H1 (cell line): ENCODE results near the gene CERKL. TPM values are rescaled to one million over a fixed set of nuclear protein-coding genes. Genes with fewer than 3 reads are reported as not detected.

Source experiments
- CTCF ChIA-PET: fragments of 300-600 bp; sonication (Branson Sonifier 250); formaldehyde crosslinking; loops from one replicate; lab custom pipeline; 2021; ENCODE audit not compliant: partially characterized antibody; lab: Charles Lee
- POLR2A ChIA-PET: fragments of 300-600 bp; sonication (Branson Sonifier 250); formaldehyde crosslinking; loops from one replicate; lab custom pipeline; 2021; ENCODE audit warnings: inconsistent platforms; ENCODE audit not compliant: partially characterized antibody; lab: Charles Lee
- DNase-seq, 2 experiments: peaks; one replicate each; pipeline versions ENCODE4 v3.0.0 to v3.0.0-alpha.2; 2010 to 2022; ENCODE audit warnings: low spot score in 2 of 2, low read depth in 1 of 2, mixed read lengths in 1 of 2
- FAIRE-seq: peaks from 2 replicates; lab custom pipeline; 2011; peaks lifted over from hg19 to GRCh38; lab: Jason Lieb, UNC
- H2AFZ ChIP-seq: 2 replicates; pipeline ENCODE4 v1.8.1; 2012; ENCODE audit warnings: low read length, inconsistent platforms
- H2AK5ac ChIP-seq: 2 replicates; pipeline ENCODE4 v1.6.1; 2013; ENCODE audit warnings: low read depth, low read length
- H2BK120ac ChIP-seq: replicated peaks from 2 replicates; pipeline ENCODE3; 2013; ENCODE audit warnings: low read depth, low read length, inconsistent platforms
- H2BK12ac ChIP-seq: 2 replicates; pipeline ENCODE4 v1.6.1; 2013; ENCODE audit warnings: low read depth, low read length
- H2BK15ac ChIP-seq: 2 replicates; pipeline ENCODE4 v1.6.1; 2013; ENCODE audit warnings: low read length
- H2BK20ac ChIP-seq: 2 replicates; pipeline ENCODE4 v1.6.1; 2013; ENCODE audit warnings: low read length
- H2BK5ac ChIP-seq: 2 replicates; pipeline ENCODE4 v1.6.1; 2013; ENCODE audit warnings: low read depth, low read length
- H3K14ac ChIP-seq: 2 replicates; pipeline ENCODE4 v1.6.1; 2013; ENCODE audit warnings: inconsistent platforms; ENCODE audit not compliant: insufficient read length
- H3K18ac ChIP-seq: 2 replicates; pipeline ENCODE4 v1.6.1; 2013; ENCODE audit warnings: low read length; ENCODE audit errors: extremely low read depth
- H3K23ac ChIP-seq: 2 replicates; pipeline ENCODE4 v1.6.1; 2013; ENCODE audit warnings: inconsistent platforms; ENCODE audit not compliant: insufficient read length
- H3K23me2 ChIP-seq: 2 replicates; pipeline ENCODE4 v1.6.1; 2013; ENCODE audit warnings: low read depth, low read length
- H3K27ac ChIP-seq: 2 replicates; pipeline ENCODE4 v1.6.1; 2011; ENCODE audit warnings: low read depth, low read length, inconsistent platforms
- H3K27me3 ChIP-seq, 4 experiments: replicated peaks in 1 of 4; 1 replicate in 1 of 4; 2 replicates in 3 of 4; pipeline versions ENCODE4 v1.6.1 to v1.8.1; 2011 to 2013; ENCODE audit warnings: low read length in 3 of 4, mild to moderate bottlenecking in 3 of 4, inconsistent platforms in 2 of 4, mixed read lengths in 2 of 4, moderate library complexity in 1 of 4; ENCODE audit not compliant: control insufficient read depth in 3 of 4, insufficient read depth in 3 of 4; ENCODE audit errors: extremely low read depth in 1 of 4
- H3K36me3 ChIP-seq, 4 experiments: 2 replicates each; pipeline versions ENCODE4 v1.6.1 to v1.8.1; 2011 to 2013; ENCODE audit warnings: mild to moderate bottlenecking in 4 of 4, low read length in 3 of 4, moderate library complexity in 2 of 4, control low read depth in 1 of 4, inconsistent platforms in 1 of 4; ENCODE audit not compliant: insufficient read depth in 4 of 4, control insufficient read depth in 2 of 4
- H3K4ac ChIP-seq: replicated peaks from 2 replicates; pipeline ENCODE3; 2013; ENCODE audit warnings: low read length, low read depth, mixed read lengths, inconsistent platforms; ENCODE audit not compliant: insufficient read length
- H3K4me1 ChIP-seq, 4 experiments: replicated peaks in 1 of 4; 1 replicate in 1 of 4; 2 replicates in 3 of 4; pipeline versions ENCODE4 v1.6.1 to v1.8.1; 2011 to 2013; ENCODE audit warnings: low read length in 3 of 4, inconsistent platforms in 2 of 4, mixed read lengths in 1 of 4; ENCODE audit not compliant: insufficient read depth in 4 of 4, control insufficient read depth in 3 of 4
- H3K4me2 ChIP-seq, 2 experiments: 2 replicates each; pipeline versions ENCODE4 v1.6.1 to v1.8.1; 2011 to 2013; ENCODE audit warnings: low read depth in 2 of 2, low read length in 2 of 2, control low read depth in 1 of 2, inconsistent platforms in 1 of 2, mild to moderate bottlenecking in 1 of 2; ENCODE audit not compliant: insufficient read depth in 1 of 2
- H3K4me3 ChIP-seq, 4 experiments: fragments of 200-600, 300-600 bp in 1 of 4; sonication (generic), shearing (Covaris generic), sonication (Bioruptor Twin) in 1 of 4; 2 replicates each; pipeline versions ENCODE4 v1.5.1 to v1.8.1; 2011 to 2016; ENCODE audit warnings: low read length in 4 of 4, low read depth in 3 of 4, control low read depth in 2 of 4, inconsistent platforms in 2 of 4, mild to moderate bottlenecking in 2 of 4, mixed read lengths in 1 of 4, moderate library complexity in 1 of 4; ENCODE audit not compliant: insufficient read depth in 2 of 4; ENCODE audit errors: extremely low read depth in 1 of 4
- H3K56ac ChIP-seq: replicated peaks from 2 replicates; pipeline ENCODE3; 2013; ENCODE audit warnings: low read depth, mild to moderate bottlenecking, mixed read lengths, low read length, inconsistent platforms; ENCODE audit not compliant: insufficient read length
- H3K79me1 ChIP-seq: 2 replicates; pipeline ENCODE4 v1.6.1; 2013; ENCODE audit warnings: low read depth, low read length, control low read depth
- H3K79me2 ChIP-seq, 2 experiments: 2 replicates each; pipeline versions ENCODE4 v1.6.1 to v1.8.1; 2012 to 2013; ENCODE audit warnings: low read length in 2 of 2, mild to moderate bottlenecking in 2 of 2, inconsistent platforms in 1 of 2; ENCODE audit not compliant: insufficient read depth in 2 of 2, control insufficient read depth in 1 of 2
- H3K9ac ChIP-seq, 4 experiments: replicated peaks in 1 of 4; 1 replicate in 1 of 4; 2 replicates in 3 of 4; pipeline versions ENCODE4 v1.6.1 to v1.8.1; 2011 to 2013; ENCODE audit warnings: low read depth in 3 of 4, low read length in 3 of 4, control low read depth in 2 of 4, mild to moderate bottlenecking in 2 of 4, moderate library complexity in 2 of 4, inconsistent platforms in 1 of 4; ENCODE audit errors: extremely low read depth in 1 of 4
- H3K9me3 ChIP-seq, 2 experiments: 2 replicates each; pipeline versions ENCODE4 v1.6.1 to v1.8.1; 2012 to 2013; ENCODE audit warnings: mild to moderate bottlenecking in 2 of 2, moderate library complexity in 2 of 2, control low read depth in 1 of 2, inconsistent platforms in 1 of 2, low read depth in 1 of 2, low read length in 1 of 2, mixed read lengths in 1 of 2; ENCODE audit not compliant: insufficient read depth in 2 of 2
- H4K20me1 ChIP-seq, 2 experiments: replicated peaks in 1 of 2; 2 replicates each; pipeline versions ENCODE3 to v1.8.1; 2011 to 2013; ENCODE audit warnings: inconsistent platforms in 2 of 2, low read length in 2 of 2, mild to moderate bottlenecking in 1 of 2; ENCODE audit not compliant: insufficient read depth in 2 of 2, control insufficient read depth in 1 of 2
- H4K5ac ChIP-seq: 2 replicates; pipeline ENCODE4 v1.6.1; 2013; ENCODE audit warnings: low read length, low read depth, mixed read lengths, inconsistent platforms; ENCODE audit not compliant: insufficient read length
- H4K8ac ChIP-seq: 2 replicates; pipeline ENCODE4 v1.8.0; 2013; ENCODE audit warnings: mild to moderate bottlenecking, moderate library complexity, low read length, inconsistent platforms; ENCODE audit not compliant: insufficient read depth; ENCODE audit errors: extremely low read depth
- H4K91ac ChIP-seq: replicated peaks from 2 replicates; pipeline ENCODE3; 2013; ENCODE audit warnings: low read length, mixed read lengths, inconsistent platforms; ENCODE audit not compliant: insufficient read length
- CTBP2 ChIP-seq: IDR thresholded peaks from 2 replicates; pipeline ENCODE4 v1.7.0; 2011; ENCODE audit warnings: borderline replicate concordance, mild to moderate bottlenecking, moderate library complexity, mixed read lengths, low read length; ENCODE audit not compliant: insufficient read depth, insufficient read length
- RAD21 ChIP-seq, 2 experiments: IDR thresholded peaks in 1 of 2; conservative IDR thresholded peaks in 1 of 2; 2 replicates each; pipeline ENCODE4 v1.6.1; 2011; ENCODE audit warnings: low read depth in 2 of 2, low read length in 2 of 2, improper control_type of control experiment in 1 of 2, inconsistent platforms in 1 of 2, mild to moderate bottlenecking in 1 of 2, moderate library complexity in 1 of 2
- RBBP5 ChIP-seq: IDR thresholded peaks from 2 replicates; pipeline ENCODE4 v1.7.1; 2012; ENCODE audit warnings: low read depth, mild to moderate bottlenecking, inconsistent platforms, low read length, moderate library complexity, borderline replicate concordance
- SP2 ChIP-seq: IDR thresholded peaks from 2 replicates; pipeline ENCODE4 v1.6.1; 2012; ENCODE audit warnings: mild to moderate bottlenecking, low read length, inconsistent platforms
- WGBS, 2 experiments: shearing (Covaris generic) in 1 of 2; methylation state at CpG; one replicate each; pipeline versions ENCODE4 v1.1.6 to v1.1.7; 2013 to 2015; ENCODE audit warnings: low lambda C conversion rate in 2 of 2, mixed read lengths in 2 of 2, inconsistent platforms in 1 of 2, low coverage in 1 of 2, missing lambda C conversion rate in 1 of 2; ENCODE audit not compliant: insufficient replicate concordance in 2 of 2, insufficient coverage in 1 of 2, insufficient read length in 1 of 2; ENCODE audit errors: extremely low coverage in 1 of 2, missing lambda C conversion rate in 1 of 2; 5-methylcytosine and 5-hydroxymethylcytosine counted together
- polyA plus RNA-seq, 7 experiments: library from polyadenylated mRNA; depleted of rRNA in 3 of 7; stranded (reverse) in 5 of 7; unstranded in 2 of 7; fragments of >200 nt in 5 of 7; fragments of 200-250 nt in 2 of 7; gene quantifications; 1 replicate in 5 of 7; 2 replicates in 1 of 7; 4 replicates in 1 of 7; pipeline versions ENCODE4 v1.2.1 to v1.2.3, GENCODE V29; 2011 to 2013; ENCODE audit warnings: missing spikeins in 2 of 7, mixed read lengths in 2 of 7
- total RNA-seq: library from RNA; stranded (reverse); fragmentation: NEBNext Ultra II Directional; extraction: Animal tissue kit (Norgen Biotek cat#: 25700); gene quantifications from 2 replicates; pipeline ENCODE4 v1.2.1, GENCODE V29; 2021
- TF ChIP-seq, protein P1 (sequence below): IDR thresholded peaks from 2 replicates; pipeline ENCODE4 v1.6.1; 2012; ENCODE audit warnings: low read length, inconsistent platforms

The CERKL gene
- total and polyA plus RNA-seq, 2 of the 8 experiments (the other 6 are each of a cell fraction or from before 2014, with no cell fraction given): 0.05 TPM; not detected in 1

DNA sequence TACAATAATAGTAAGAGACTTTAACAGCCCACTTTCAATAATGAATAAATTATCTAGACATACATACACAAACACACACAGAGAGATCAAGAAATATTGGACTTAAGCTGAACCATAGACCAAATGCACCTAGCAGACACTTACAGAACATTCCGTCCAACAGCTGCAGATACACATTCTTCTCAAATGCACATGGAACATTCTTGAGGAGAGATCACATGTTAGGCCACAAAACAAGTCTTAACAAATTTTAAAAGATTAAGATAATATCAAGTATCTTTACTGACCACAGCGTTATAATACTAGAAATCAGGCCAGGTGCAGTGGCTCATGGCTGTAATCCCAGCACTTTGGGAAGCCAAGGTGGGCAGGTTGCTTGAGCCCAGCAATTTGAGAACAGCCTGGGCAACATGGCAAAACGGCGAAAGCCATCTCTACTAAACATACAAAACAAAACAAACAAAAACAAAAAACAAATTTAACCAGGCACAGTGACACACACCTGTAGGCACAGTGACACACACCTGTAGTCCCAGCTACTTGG, 7.4 kb downstream of the CERKL start:
- H2BK12ac ChIP-seq: no peak overlapping the region
- no peak overlapping the region for H3K4me3 ChIP-seq
- H2BK5ac ChIP-seq: no peak overlapping the region
- whole genome bisulfite sequencing, 2 experiments: 88% methylated on average over 4 of the region's 4 CpGs; no CpG with 5 or more reads in 1 of the 2 experiments
- H3K27me3 ChIP-seq: peaks cover 0 to 5% (median 2%) of the 10 kb centered on the region in 4 experiments; a peak in 3 of 7 replicates
- H3K9ac ChIP-seq: no peak overlapping the region
- H3K56ac ChIP-seq: no peak overlapping the region
- DNase-seq (no peak), FAIRE-seq (peak; percentile 24)
- H3K79me2 ChIP-seq: no peaks in the 10 kb centered on the region
- H3K4me1 ChIP-seq: no peaks in the 10 kb centered on the region
- H3K14ac ChIP-seq: no peak overlapping the region
- H3K4ac ChIP-seq: no peak overlapping the region
- no peak overlapping the region for H2BK120ac ChIP-seq
- H2BK15ac ChIP-seq: no peak overlapping the region
- H3K18ac ChIP-seq: no peak overlapping the region
- no peaks in the 10 kb centered on the region; the same call in 1 of the 2 replicates for H3K23me2 ChIP-seq
- H4K8ac ChIP-seq: no peak overlapping the region
- H3K36me3 ChIP-seq: no peaks in the 10 kb centered on the region
- H3K23ac ChIP-seq: no peak overlapping the region
- no peak overlapping the region for H3K4me2 ChIP-seq
- no peak overlapping the region for H4K5ac ChIP-seq
- no peak overlapping the region for H2AFZ ChIP-seq
- H3K27ac ChIP-seq: no peak overlapping the region
- no peak overlapping the region for H2AK5ac ChIP-seq
- no peaks in the 10 kb centered on the region for H4K20me1 ChIP-seq
- H3K79me1 ChIP-seq: no peaks in the 10 kb centered on the region
- CTCF ChIA-PET: interaction anchor here (1.1 kb wide), 1 partner anchor 10 kb away, joined by 3 read pairs; no protein-coding TSS in a partner anchor
- no peak overlapping the region for H4K91ac ChIP-seq
- no peaks in the 10 kb centered on the region for H3K9me3 ChIP-seq
- no peak for TF ChIP-seq RBBP5
- TF ChIP-seq RAD21 (IDR thresholded peaks at IDR 0.05 in 1 of 2, conservative IDR thresholded peaks at IDR 0.05 in 1 of 2; ENCODE audit: low read depth in 2 of 2, low read length in 2 of 2): no peak
- TF ChIP-seq, protein P1, sequence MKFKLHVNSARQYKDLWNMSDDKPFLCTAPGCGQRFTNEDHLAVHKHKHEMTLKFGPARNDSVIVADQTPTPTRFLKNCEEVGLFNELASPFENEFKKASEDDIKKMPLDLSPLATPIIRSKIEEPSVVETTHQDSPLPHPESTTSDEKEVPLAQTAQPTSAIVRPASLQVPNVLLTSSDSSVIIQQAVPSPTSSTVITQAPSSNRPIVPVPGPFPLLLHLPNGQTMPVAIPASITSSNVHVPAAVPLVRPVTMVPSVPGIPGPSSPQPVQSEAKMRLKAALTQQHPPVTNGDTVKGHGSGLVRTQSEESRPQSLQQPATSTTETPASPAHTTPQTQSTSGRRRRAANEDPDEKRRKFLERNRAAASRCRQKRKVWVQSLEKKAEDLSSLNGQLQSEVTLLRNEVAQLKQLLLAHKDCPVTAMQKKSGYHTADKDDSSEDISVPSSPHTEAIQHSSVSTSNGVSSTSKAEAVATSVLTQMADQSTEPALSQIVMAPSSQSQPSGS: no peak
- TF ChIP-seq SP2: no peak
- TF ChIP-seq CTBP2: no peak
- POLR2A ChIA-PET: no interaction called here
- H2BK20ac ChIP-seq: no peak overlapping the region
